ENCODE results near the gene NGLY1.
A peak's percentile ranks its signal among the peaks of the same experiment; 100 is the strongest.

The NGLY1 gene

DNA sequence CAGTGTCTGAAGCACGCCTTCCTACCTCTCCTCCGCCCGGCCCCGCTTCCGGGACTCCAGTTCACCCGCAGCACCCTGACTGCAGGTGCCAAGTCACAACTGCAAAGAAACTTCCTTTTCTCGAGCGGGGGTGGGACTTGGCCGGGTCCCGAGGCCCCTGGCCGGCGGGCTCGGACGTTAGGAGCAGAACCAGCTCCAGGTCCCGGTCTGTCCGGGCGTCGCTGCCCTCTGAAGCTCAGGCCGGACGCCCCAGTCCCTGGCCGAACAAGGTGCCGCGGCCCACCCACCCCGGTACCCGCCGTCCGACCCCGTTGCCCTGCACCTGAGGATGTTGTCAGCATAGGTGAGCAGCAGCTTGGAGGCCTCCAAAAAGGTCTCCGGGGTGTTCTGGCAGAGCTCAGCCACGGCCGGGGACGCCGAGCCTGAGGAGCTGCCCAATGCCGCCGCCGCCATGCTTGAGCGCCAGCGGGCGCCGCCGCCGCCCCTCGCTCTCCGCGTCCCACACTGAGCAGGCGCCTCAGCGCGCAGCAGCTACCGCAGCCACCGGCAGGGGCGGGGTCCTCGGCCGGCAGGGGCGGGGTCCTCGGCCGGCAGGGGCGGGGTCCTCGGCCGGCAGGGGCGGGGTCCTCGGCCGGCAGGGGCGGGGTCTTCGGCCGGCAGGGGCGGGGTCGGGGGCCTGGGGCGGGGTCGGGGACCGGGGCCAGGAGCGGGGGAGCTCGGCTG, at the start of gene NGLY1:
TSS of gene NGLY1 (minus strand) at position 506 of the 723 bp plus-strand sequence. CDS start at position 453, 53 bp downstream.
- peak; percentile 84 to 86 for DNase-seq

GRCh38 chr3:25831578-25831977, 48.3 kb upstream of the NGLY1 start:
- no peak for DNase-seq

- DNase-seq, result no peak
These were observed 47.4 kb upstream of the NGLY1 start for GRCh38 chr3:25830373-25831280.

DNA sequence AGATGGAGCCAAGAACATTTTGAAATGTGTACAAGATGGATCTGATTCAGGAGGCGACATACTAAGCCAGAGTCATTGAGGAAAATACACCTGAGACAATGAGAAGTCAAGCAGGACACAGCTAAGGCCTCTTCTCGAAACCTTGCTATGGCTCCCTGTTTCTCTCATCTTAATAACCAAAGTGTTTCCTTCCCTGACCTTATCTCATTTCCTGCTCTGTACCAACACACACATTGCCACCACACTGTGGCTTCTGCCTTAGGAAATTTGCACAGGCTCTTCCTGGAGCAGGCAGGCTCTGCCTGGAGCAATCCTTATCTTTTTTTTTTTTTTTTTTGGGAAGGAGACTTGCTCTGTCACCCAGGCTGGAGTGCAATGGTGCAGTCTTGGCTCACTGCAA, 43.3 kb upstream of the NGLY1 start:
- no peak for DNase-seq

DNA sequence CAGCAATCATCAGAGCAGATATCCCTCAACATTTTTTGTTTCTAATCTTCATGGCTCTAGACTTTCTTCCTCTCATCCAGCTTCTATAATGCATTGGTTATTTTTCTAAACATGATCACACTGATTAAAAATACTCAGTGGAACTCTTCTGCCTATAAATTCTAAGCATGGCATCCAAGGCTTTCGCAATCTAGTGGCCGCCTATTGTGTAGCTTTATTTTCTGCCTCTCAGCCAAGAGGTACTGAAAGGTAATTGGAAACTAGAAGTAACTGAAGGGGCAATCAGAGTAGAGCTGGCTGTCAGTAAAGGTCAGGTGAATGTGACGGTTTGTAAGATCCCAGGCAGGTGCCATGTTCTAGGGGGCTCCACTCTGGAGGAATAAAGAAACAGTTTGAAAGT, 40.1 kb upstream of the NGLY1 start:
- no peak for DNase-seq

DNA sequence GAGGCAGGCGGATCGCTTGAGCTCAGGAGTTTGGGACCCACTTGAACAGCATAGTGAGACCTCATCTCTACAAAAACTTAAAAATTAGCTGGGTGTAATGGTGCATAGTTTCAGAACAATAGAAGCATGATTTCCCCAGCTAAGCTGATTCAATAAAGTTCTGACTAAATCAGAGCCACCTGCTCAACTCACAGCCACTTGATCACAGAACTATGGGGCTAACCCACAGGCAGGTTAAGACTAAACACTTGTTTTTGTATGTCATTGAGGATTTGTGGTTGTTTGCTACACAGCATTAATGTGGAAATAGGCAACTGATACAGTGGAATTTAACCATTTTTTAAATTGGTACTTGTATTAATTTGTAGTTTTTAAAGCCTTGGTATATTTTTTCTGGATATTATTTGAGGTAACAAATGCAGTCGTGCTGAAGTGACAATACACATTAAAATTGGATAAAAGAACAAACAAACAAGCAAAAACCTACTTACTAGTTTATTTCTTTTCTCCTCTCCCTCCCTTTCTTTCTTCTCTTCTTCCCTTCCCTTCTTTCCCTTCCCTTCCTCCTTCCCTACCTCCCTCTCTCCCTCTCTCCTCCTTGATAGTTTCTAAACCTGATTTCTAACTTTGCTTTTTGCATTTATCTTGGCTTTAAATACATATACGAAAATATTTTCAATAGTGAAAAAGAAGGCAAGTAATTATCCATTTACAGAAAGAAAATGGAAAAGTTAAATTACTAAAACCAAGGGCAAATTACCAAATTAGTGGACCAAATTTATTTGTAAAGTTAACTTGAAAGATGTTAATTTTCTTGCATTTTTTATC, 38.7 kb upstream of the NGLY1 start:
- DNase-seq, result no peak

- no peak for DNase-seq
These were observed 37.7 kb upstream of the NGLY1 start for GRCh38 chr3:25820816-25821486.

DNA sequence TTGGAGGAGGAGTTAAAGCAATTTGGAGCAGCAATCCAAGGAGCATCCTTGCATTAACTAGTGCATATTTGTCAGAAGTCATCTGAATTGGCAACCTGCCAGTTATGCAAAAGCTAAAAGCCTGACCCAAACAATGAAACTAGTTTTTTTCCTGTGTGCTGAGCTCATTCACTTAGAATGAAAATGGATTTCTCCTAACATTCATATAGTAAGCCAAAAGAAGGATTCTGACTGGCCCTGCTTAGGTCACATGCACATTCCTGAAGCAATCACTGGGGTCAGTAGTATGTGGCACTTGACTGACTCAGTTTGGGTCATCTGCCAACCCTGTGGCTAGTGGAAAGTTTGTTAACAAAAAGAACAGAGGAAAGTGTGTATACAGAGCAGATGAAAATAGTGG, 37.1 kb upstream of the NGLY1 start:
- DNase-seq, result no peak

DNA sequence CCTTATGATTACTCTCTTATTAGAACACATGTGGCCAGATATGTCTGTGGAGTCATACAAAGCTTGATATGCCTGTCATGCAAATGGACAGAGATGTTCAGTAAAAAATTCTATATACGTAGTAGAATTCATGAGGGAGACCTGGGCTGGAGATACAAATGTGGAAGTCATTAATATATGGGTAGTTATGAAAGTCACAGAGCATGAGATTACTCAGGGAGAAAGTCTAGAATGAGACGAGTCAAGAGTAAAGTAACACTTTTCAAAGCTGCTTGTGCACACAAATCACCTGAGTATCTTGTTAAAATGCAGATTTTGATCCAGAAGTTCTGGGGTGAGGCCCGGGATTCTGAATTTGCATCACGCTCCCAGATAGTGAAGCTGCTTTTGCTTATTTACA, 35.1 kb upstream of the NGLY1 start:
- DNase-seq, result no peak

- no peak for DNase-seq
These were observed 34.4 kb upstream of the NGLY1 start for GRCh38 chr3:25817638-25818037.

DNA sequence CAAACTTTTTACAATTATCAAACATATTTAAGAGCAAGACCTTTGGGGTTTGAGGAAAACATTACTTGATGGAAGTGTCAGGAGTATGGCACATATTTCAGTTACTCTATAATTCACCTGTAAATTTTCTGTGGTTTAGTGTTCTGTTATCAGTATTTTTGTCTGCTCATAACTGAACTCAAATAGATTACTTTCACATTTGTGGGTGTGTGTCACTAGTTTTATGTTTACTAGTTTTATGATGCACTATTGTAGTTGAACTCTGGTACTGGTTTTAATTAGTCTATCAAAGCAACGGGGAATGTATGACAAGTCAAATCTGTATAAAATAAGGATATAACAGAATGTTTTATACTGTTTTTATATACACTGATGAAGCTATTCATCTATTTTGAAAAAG, 33.9 kb upstream of the NGLY1 start:
- DNase-seq, result no peak

DNA sequence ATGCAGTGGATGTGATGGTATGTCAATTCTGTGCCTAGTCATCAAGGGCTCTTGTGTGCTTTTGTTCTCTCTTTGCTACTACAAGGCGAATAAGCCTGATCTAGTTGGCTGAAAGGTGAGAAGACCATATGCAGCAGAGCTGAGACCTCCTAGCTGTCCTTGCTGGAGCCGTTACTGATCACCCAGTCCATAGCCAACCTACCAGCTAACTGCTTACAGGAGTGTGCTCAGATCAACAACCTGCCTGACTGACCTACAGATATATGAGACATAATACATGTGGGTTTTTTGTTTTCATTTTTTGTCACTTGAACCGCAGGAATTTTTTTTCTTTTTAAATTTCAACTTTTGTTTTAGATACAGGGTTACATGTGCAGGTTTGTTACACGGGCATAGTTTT, 29.4 kb upstream of the NGLY1 start:
- DNase-seq, result no peak

DNA sequence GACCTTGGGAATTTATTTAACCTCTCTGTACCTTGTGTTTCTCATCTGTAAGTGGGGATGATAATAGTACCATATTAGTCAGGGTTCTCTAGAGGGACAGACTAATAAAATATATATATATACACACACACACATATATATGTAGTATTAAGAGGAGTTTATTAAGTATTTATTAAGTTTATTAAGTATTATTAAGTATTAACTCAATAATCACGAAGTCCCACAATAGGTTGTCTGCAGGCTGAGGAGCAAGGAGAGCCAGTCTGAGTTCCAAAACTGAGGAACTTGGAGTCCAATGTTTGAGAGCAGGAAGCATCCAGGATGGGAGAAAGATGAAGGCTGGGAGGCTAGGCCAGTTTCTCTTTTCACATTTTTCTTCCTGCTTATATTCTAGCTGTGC, 21.4 kb upstream of the NGLY1 start:
- DNase-seq, result no peak

- no peak for DNase-seq
These were observed 20.6 kb upstream of the NGLY1 start for GRCh38 chr3:25803833-25804232.

DNA sequence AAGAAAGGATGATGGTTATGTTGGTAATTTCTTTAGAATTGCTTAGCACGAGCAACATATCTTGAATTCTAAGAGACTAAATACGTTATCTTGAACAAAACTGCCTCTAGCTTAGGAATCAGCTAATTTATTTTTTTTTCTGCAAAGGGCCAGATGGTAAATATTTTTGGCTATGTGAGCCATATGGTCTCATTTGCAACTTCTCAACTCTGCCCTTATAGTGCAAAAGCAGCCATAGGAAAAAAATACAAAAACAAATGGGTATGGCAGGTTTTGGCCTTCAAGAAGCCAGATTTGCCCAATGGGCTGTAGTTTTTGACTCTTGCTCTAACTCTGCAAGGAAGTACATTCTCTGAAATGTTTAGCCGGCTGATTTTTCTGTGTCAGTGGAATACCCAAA, 18.5 kb upstream of the NGLY1 start:
- no peak for DNase-seq

DNA sequence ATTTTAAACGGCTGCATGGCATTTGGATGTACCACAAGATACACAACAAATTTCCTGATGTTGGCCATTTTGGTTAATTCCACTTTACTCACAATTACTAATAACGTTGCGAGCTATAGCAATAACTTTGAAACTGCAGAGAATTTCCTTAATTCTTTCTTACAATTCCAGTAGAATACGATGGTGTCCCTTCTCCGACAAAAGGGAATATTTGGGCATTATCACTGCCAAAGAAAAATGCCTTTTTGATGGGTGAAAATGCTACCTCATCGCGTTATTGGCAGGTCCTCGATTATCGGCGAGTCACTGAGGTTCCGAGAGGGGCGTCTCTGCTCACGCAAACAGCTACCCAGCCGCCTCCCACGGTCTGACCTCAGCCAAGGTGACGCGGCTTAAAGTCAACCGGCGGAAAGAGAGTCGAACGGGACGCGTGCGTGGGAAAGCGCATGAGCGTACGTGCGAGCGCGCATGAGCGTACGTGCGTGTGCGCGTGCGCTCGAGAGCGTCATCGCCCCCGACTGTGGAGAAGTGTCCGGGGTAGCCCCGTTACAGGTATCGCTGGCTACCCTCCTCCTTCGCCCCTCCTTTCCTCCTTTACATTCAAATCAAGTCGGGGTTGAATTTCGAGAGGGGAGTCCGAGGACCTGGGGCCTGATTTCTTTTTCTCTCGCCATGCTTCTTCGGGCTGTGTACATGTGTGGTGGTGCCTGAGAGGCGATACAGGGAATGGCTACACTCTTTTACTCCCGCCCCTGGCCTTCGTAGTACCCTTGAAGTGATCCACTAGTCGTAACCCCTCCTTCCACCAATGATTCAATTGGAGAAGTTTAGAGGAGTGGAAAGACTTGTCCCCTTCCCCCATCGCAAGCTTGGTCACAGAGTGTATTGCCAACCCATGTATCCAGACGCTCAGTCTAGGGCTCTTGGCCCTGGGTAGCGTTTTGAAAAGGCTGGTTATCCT, 6.6 kb upstream of the NGLY1 start, which contains the start of gene OXSM:
TSS of gene OXSM (plus strand) at position 495 of the 961 bp plus-strand sequence. CDS start 931 bp downstream, outside the sequence.
- DNase-seq, result peak; percentile 92 to 93

DNA sequence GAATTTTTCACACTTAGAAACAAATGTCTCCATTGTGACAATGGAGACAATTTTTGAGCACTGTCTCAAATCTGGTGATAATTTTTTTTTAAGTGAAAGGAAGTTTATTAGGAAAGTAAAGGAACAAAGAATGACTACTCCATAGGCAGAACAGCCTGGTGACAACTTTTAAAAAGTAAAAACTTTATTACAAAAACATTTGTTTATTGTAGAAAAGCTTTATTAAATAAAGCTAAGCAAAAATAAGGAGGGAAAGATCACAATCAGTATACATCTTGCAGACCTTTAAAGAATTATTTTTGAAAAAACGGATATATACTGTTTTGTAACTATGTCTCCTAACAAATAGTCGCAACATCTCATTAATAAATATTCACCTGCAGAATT, 6.0 kb upstream of the NGLY1 start:
- no peak for DNase-seq

- no peak for DNase-seq
These were observed 4.4 kb upstream of the NGLY1 start for GRCh38 chr3:25787689-25788088.

DNA sequence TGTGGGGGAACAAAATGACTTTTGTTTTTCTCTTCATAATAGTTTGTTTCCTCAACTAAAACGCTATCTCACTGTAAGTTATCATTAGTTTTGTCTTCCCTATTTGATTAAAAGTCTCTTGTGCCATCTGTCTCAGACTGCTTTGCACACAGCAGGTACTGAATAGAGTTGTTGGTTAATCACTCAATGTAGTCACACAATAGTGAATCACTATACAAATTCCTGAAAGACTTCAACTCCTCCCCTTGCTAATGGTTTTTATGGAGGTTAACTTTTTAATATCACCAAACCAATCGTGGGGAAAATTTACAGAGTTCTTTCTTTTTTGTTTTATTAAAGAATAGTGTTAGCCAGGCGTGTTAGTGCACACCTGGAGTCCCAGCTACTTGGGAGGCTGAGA, 2.6 kb upstream of the NGLY1 start:
- no peak for DNase-seq

DNA sequence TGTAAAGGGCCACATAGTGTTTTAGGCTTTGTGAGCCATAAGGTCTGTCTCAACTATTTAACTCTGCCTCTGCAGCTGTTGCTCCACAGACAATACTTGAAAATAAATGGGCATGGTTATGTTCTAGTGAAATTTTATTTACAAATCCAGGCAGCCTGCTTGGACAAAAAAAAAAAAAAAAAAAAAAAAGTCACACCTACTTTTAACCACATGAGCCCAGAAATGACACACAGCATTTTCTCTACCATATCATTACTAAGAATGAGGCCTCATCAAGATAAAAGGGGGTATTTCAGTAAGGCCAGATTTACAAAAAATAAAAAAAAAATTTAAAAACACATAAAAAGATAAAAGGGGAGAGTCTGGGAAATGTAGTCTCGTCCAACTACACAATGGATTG, 1.7 kb upstream of the NGLY1 start:
- DNase-seq, result no peak
